GM23338 (cell line): ENCODE data around the gene CES1. TPM values are rescaled to one million over a fixed set of nuclear protein-coding genes. Genes with fewer than 3 reads are reported as not detected.

Experiments used
- ATAC-seq: fragments of 200-7000 bp; cut with Tn5 transposase; 3 replicates; pipeline ENCODE4 v1.9.1; 2020
- DNase-seq: peaks from one replicate; pipeline ENCODE4 v3.0.0-alpha.2; 2015; ENCODE audit warnings: low spot score
- H2AFZ ChIP-seq: fragments of 200-600 bp; sonication (generic); 2 replicates; pipeline ENCODE4 v1.8.0; 2016; ENCODE audit warnings: antibody characterized with exemption, mild to moderate bottlenecking, moderate library complexity
- H3F3A ChIP-seq: fragments of 200-600 bp; sonication (generic); replicated peaks from 2 replicates; pipeline ENCODE4 v1.8.0; 2017; ENCODE audit warnings: antibody characterized with exemption, mixed run types, low read depth
- H3K27ac ChIP-seq: fragments of 200-600 bp; sonication (generic); 2 replicates; pipeline ENCODE4 v1.6.1; 2016; ENCODE audit warnings: low read depth
- H3K27me3 ChIP-seq: fragments of 200-600 bp; sonication (generic); 2 replicates; pipeline ENCODE4 v1.8.0; 2016; ENCODE audit warnings: mild to moderate bottlenecking, mixed run types, moderate library complexity; ENCODE audit not compliant: insufficient read depth
- H3K36me3 ChIP-seq: fragments of 200-600 bp; sonication (generic); 2 replicates; pipeline ENCODE4 v1.8.0; 2016; ENCODE audit warnings: mild to moderate bottlenecking; ENCODE audit not compliant: insufficient read depth
- H3K4me1 ChIP-seq: fragments of 200-600 bp; sonication (generic); 2 replicates; pipeline ENCODE4 v1.8.0; 2016; ENCODE audit warnings: mild to moderate bottlenecking, moderate library complexity; ENCODE audit not compliant: insufficient read depth
- H3K4me2 ChIP-seq: fragments of 200-600 bp; sonication (generic); 2 replicates; pipeline ENCODE4 v1.7.1; 2017; ENCODE audit warnings: mixed run types
- H3K4me3 ChIP-seq: fragments of 200-600 bp; sonication (generic); 2 replicates; pipeline ENCODE4 v1.6.1; 2016; ENCODE audit warnings: mixed run types
- H3K79me2 ChIP-seq: fragments of 200-600 bp; sonication (generic); replicated peaks from 2 replicates; pipeline ENCODE4 v1.8.0; 2017; ENCODE audit warnings: mild to moderate bottlenecking; ENCODE audit not compliant: insufficient read depth
- H3K9me2 ChIP-seq: fragments of 200-600 bp; sonication (generic); 2 replicates; pipeline ENCODE4 v1.8.0; 2017; ENCODE audit not compliant: insufficient read depth
- H4K20me1 ChIP-seq: fragments of 200-600 bp; sonication (generic); replicated peaks from 2 replicates; pipeline ENCODE4 v1.8.0; 2017; ENCODE audit warnings: mild to moderate bottlenecking; ENCODE audit not compliant: insufficient read depth
- H3K27ac Mint-ChIP-seq: 2 replicates; pipeline ENCODE4 v1.8.0; 2020; ENCODE audit warnings: inconsistent platforms, mild to moderate bottlenecking, moderate library complexity, mixed read lengths
- H3K27me3 Mint-ChIP-seq: 3 replicates; pipeline ENCODE4 v1.8.0; 2022; ENCODE audit warnings: low read depth, mild to moderate bottlenecking, moderate library complexity, mixed read lengths, inconsistent platforms; ENCODE audit not compliant: insufficient read depth, poor library complexity
- H3K36me3 Mint-ChIP-seq: 3 replicates; pipeline ENCODE4 v1.8.0; 2021; ENCODE audit warnings: low read depth, mild to moderate bottlenecking, inconsistent platforms, moderate library complexity, mixed read lengths
- H3K4me1 Mint-ChIP-seq: 3 replicates; pipeline ENCODE4 v1.8.0; 2020; ENCODE audit warnings: mild to moderate bottlenecking, inconsistent platforms, mixed read lengths
- H3K4me3 Mint-ChIP-seq: 3 replicates; pipeline ENCODE4 v1.8.0; 2021; ENCODE audit warnings: moderate library complexity, mild to moderate bottlenecking, inconsistent platforms, mixed read lengths
- H3K9me3 Mint-ChIP-seq: 3 replicates; pipeline ENCODE4 v1.8.0; 2020; ENCODE audit warnings: moderate library complexity, mild to moderate bottlenecking, inconsistent platforms, mixed read lengths
- CTCF ChIP-seq, 2 experiments: fragments of 200-600 bp in 1 of 2; sonication (generic) in 1 of 2; conservative IDR thresholded peaks; 2 replicates each; pipeline versions ENCODE4 v1.5.1 to v1.6.1; 2016 to 2017; ENCODE audit warnings: antibody characterized with exemption in 2 of 2, low read depth in 2 of 2, mild to moderate bottlenecking in 2 of 2, moderate library complexity in 1 of 2
- EZH2 ChIP-seq: fragments of 200-600 bp; sonication (generic); IDR thresholded peaks from one replicate; pipeline ENCODE4 v1.8.0; 2017; ENCODE audit warnings: antibody characterized with exemption, mild to moderate bottlenecking, low read depth; ENCODE audit not compliant: unreplicated experiment
- EZH2phosphoT487 ChIP-seq: fragments of 200-600 bp; sonication (generic); IDR thresholded peaks from one replicate; pipeline ENCODE4 v1.8.1; 2018; ENCODE audit warnings: antibody characterized with exemption; ENCODE audit not compliant: unreplicated experiment
- NANOG ChIP-seq: IDR thresholded peaks from 2 replicates; pipeline ENCODE4 v1.6.1; 2016; ENCODE audit warnings: antibody characterized with exemption, borderline replicate concordance
- POLR2AphosphoS5 ChIP-seq: IDR thresholded peaks from 2 replicates; pipeline ENCODE4 v1.6.1; 2016; ENCODE audit warnings: antibody characterized with exemption, low read depth
- ZNF462 ChIP-seq: fragments of 250-450 bp; sonication (Bioruptor Pico); IDR thresholded peaks from 2 replicates; pipeline ENCODE4 v1.5.0; 2020; ENCODE audit warnings: mild to moderate bottlenecking, moderate library complexity
- polyA plus RNA-seq: library from polyadenylated mRNA; unstranded; fragments of >200 nt; fragmentation: Nextera tagmentation; extraction: Ambion mirVana; gene quantifications from 2 replicates; pipeline ENCODE4 v1.2.1, GENCODE V29; 2016
- total RNA-seq: library from RNA; depleted of rRNA; stranded (reverse); fragments of >200 nt; shearing (Covaris generic); gene quantifications from 2 replicates; pipeline ENCODE4 v1.2.3, GENCODE V29; 2014
- TF ChIP-seq, protein P1 (sequence below): IDR thresholded peaks from one replicate; pipeline ENCODE4 v1.6.1; 2018; ENCODE audit warnings: antibody characterized with exemption; ENCODE audit not compliant: unreplicated experiment

Gene CES1
- total and polyA plus RNA-seq, 2 experiments from 2014 or later = 1.5 TPM; not detected in 1

- H3K4me1 Mint-ChIP-seq = no peaks in the 10 kb centered on the region; the same call in 2 of the 3 replicates
- no peak for TF ChIP-seq POLR2AphosphoS5
- no peak for TF ChIP-seq NANOG
- TF ChIP-seq EZH2phosphoT487 = no peak
- TF ChIP-seq, protein P1, sequence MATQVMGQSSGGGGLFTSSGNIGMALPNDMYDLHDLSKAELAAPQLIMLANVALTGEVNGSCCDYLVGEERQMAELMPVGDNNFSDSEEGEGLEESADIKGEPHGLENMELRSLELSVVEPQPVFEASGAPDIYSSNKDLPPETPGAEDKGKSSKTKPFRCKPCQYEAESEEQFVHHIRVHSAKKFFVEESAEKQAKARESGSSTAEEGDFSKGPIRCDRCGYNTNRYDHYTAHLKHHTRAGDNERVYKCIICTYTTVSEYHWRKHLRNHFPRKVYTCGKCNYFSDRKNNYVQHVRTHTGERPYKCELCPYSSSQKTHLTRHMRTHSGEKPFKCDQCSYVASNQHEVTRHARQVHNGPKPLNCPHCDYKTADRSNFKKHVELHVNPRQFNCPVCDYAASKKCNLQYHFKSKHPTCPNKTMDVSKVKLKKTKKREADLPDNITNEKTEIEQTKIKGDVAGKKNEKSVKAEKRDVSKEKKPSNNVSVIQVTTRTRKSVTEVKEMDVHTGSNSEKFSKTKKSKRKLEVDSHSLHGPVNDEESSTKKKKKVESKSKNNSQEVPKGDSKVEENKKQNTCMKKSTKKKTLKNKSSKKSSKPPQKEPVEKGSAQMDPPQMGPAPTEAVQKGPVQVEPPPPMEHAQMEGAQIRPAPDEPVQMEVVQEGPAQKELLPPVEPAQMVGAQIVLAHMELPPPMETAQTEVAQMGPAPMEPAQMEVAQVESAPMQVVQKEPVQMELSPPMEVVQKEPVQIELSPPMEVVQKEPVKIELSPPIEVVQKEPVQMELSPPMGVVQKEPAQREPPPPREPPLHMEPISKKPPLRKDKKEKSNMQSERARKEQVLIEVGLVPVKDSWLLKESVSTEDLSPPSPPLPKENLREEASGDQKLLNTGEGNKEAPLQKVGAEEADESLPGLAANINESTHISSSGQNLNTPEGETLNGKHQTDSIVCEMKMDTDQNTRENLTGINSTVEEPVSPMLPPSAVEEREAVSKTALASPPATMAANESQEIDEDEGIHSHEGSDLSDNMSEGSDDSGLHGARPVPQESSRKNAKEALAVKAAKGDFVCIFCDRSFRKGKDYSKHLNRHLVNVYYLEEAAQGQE = no peak
- no peak for TF ChIP-seq ZNF462
- TF ChIP-seq EZH2 = no peak
- TF ChIP-seq CTCF (conservative IDR thresholded peaks at IDR 0.05; ENCODE audit: low read depth in 2 of 2) = no peak
- H3K4me3 Mint-ChIP-seq = no peak overlapping the region
- H3K4me3 ChIP-seq = no peak overlapping the region
- H3K4me2 ChIP-seq = no peak overlapping the region
- no peaks in the 10 kb centered on the region for H3F3A ChIP-seq
- H3K4me1 ChIP-seq = no peaks in the 10 kb centered on the region
- no peaks in the 10 kb centered on the region for H3K36me3 Mint-ChIP-seq
- no peaks in the 10 kb centered on the region for H3K36me3 ChIP-seq
- no peak overlapping the region for H3K27ac ChIP-seq
- no peak for DNase-seq
- H3K27ac Mint-ChIP-seq = no peak overlapping the region
- H2AFZ ChIP-seq = no peak overlapping the region
- no peak for ATAC-seq
- H3K9me2 ChIP-seq = no peaks in the 10 kb centered on the region
- H4K20me1 ChIP-seq = no peaks in the 10 kb centered on the region
- no peaks in the 10 kb centered on the region for H3K79me2 ChIP-seq
- H3K27me3 Mint-ChIP-seq = no peaks in the 10 kb centered on the region
- no peaks in the 10 kb centered on the region for H3K27me3 ChIP-seq
- H3K9me3 Mint-ChIP-seq = no peaks in the 10 kb centered on the region
Measured at GRCh38 chr16:55825115-55825728, 7.7 kb downstream of the CES1 start.
